Right lung (tissue), 5 donors: Measurements from ENCODE around the gene EPS8L1. TPM values are rescaled to one million over a fixed set of nuclear protein-coding genes. Genes with fewer than 3 reads are reported as not detected.
"Not testable (repeated sequence)": the region's sequence is repeated elsewhere in the genome, so short reads cannot be mapped to it uniquely, and the experiment has no call there.

ENCODE experiments used
- DNase-seq, 2 donors: peaks; one replicate each; pipeline ENCODE4 v3.0.0-alpha.2; 2013
- polyA plus RNA-seq, 5 donors: library from polyadenylated mRNA; unstranded; fragments of 120-200 nt; gene quantifications; one replicate each; pipeline versions ENCODE4 v1.2.1 to v1.2.3, GENCODE V29; 2013; ENCODE audit warnings: inconsistent platforms in 1 of 5, low replicate concordance in 1 of 5; ENCODE audit not compliant: insufficient read length in 5 of 5, insufficient read depth in 1 of 5

The EPS8L1 gene
- polyA plus RNA-seq, 5 donors, result 4.2 to 16.4 (median 12.4) TPM

DNA sequence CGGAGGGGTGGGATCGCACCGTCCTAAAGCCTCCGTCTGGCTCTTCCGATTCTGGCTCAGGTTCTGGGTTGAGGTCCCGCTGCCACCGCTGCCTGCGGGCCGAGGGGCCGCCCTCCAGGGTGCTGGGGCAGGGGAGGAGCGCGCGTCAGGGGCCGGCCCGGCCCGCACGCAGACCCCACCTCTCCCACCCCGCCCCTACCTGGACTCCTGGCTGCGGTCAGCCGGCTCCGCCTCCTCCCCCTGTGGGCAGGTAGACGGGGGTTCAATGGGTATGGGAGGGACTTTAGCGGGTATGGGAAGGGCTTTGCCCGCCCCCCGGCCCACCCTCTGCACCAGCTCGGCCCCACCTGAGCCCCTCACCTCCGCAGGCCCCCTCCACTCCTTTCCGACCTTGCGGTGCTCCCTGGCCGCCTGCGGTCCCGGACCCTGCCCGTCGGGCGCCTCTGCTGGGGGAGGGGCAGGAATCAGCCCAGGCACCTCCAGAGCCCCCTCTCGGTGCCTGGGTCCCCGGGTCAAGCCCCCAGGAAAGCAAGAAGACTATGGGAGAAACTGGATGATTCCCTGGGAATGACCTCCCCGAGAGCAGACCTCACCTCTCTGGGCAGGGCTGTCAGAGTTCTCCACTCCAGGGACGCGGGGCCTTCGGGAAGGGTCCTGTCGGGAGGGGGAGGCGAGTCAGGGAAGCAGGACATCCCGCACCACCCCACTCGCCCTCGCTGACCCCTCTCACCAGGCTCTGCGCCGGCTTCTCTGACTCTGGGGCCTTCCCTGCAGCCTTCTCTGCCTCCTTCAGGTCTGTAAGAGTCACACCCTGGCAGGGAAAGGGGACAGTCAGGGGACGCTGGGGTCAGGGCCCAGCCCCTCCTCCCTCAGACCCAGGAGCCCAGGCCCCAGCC is 17.0 kb downstream of the EPS8L1 start:
- DNase-seq, result no peak

DNA sequence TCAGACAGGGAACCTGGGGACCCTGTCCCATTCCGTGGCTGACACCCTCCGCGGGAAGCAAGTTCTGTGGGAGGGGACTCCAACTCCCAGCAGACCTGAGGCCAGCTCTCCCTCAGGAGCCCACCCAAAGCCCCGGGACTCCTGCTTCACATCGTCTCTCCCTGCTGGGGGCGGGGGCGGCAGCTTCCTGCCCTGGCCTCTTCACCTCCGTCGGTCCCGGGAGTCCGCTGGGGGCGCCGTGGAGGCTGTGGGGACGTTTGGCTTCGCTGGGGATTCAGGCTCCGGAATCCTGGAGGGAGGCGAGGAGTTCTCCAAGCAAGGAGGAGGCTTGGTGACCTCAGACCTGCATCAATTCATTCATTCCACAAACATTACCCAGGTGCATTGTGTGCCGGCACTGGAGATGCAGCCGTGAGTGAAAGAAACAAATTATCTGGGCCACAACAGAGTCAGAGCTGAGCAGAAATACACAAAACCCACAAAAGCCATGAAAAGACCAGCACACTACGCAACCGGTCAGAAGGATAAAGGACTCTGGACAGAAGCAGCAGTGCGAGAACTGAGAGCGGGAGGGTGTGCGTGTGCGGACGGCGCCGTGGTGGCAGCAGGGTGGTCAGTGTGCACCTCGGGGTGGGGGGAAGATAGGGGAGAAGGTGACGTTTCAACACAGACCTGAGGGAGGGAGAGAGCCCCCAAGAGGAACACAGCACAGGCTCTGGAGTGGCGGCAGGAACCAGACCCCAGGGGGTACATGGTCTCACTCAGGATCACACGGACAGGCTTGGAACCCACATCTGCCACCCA is 19.0 kb downstream of the EPS8L1 start:
- DNase-seq, result no peak

- DNase-seq, result no peak
Measured at GRCh38 chr19:55095260-55096060, 19.8 kb downstream of the EPS8L1 start.

DNA sequence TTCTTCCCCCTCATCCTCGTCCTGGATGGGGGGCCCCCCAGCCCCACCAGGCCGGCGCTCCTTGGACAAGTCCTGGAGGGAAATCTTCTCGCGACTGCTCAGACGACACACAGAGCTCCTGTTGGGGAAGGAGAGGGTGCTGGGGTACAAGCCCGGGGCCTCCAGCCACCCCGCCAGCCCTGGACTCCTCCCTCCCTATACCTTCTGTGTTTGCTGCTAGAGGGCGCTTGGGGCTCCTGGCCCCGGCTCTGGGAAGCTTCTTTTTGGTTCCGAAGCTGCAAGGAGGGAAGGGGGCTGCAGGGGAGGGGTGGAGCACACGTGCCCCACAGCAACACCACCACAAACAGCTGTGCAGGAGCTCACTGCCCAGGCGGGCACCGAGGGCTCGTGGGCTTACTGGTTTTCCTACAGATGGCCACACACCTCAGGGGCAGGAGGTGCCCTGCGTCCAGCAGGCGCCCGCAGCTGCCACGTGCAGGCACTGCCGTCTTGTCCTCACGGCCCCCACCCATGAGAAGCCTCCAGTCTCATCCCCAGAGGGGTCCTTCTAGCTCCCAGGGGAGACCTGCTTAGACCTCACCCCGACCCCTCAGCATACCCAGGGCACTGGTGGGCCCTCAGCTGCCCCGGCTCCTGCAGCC is 20.5 kb downstream of the EPS8L1 start:
- no peak for DNase-seq

DNA sequence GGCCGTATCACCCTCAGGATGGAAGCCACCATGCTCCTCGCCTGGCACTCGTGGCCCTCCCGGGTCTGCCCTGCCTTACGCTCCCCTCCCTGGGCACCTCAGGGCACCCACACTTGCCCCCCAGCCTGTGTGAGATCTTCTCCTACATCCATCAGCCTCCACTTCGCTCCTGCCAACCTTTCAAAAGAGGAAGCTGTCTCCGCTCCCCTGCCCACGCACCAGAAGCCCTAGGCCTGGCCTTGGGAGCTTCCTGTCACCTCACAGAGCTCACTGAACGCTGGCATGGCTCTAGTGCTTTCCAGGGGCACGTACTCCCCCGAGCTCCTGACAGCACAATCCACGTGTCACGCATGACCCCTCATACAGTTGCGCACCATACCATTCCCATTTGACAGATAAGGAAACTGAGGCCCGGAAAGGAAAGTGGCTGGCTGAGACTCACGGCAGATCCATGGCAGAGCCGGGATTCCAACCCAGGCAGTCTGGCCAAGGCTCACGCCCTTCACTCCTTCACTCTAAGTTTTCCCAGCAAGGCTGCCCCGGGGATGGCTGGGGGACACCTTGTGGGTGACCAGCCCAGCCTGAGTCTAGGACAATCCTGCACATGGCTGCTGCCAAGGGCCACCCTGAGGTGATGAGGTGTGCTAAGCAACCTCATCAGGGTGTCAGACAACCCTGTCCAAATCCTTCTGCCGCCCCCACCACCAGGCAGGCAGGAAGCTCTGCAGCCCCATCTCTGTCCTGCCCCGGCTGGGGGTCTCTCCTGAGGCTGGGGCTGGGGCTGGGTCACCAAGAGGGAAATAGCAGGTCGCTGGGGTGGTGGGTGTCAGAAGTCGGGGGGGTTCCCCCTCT is 22.4 kb downstream of the EPS8L1 start:
- no peak for DNase-seq

DNA sequence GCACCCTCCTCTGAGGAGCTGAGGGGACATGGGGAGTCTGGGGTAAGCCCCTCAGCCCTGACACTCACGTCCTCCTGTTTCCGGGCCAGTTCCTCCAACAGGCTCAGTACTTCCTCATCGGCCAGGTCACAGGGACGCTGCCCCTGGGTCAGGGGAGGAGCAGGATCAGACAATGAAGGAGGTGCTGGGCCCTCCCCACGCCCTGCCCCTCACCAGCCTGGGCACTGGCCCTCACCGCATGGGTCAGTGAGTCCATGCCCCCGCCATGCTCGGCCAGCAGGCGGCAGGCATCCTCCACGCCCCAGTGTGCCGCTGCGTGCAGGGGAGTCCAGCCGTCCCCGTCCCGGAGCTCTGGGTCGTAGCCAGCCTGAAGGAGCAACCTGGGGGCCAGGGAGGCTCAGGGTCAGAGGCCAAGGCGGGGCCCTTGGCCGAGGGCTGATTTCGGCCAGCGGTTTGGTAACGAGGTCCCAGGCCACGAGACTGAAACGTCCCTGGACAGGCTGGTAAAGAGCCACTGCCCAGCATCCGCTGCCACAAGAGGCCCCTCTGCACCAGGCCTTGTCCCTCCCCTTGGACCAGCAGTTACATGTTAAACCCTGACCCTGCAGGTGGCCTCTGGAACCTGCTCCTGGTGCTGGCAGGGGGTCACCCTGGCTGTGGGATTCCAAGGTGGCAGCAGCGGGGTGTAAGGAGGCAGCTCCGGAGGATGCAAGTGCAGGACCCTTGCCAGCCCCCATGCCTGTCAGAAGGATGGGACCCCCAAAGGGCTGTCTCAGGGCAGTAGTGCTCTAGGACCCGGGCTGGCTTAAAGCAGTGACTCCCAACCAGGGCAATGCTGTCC is 23.3 kb downstream of the EPS8L1 start:
- no peak for DNase-seq

DNA sequence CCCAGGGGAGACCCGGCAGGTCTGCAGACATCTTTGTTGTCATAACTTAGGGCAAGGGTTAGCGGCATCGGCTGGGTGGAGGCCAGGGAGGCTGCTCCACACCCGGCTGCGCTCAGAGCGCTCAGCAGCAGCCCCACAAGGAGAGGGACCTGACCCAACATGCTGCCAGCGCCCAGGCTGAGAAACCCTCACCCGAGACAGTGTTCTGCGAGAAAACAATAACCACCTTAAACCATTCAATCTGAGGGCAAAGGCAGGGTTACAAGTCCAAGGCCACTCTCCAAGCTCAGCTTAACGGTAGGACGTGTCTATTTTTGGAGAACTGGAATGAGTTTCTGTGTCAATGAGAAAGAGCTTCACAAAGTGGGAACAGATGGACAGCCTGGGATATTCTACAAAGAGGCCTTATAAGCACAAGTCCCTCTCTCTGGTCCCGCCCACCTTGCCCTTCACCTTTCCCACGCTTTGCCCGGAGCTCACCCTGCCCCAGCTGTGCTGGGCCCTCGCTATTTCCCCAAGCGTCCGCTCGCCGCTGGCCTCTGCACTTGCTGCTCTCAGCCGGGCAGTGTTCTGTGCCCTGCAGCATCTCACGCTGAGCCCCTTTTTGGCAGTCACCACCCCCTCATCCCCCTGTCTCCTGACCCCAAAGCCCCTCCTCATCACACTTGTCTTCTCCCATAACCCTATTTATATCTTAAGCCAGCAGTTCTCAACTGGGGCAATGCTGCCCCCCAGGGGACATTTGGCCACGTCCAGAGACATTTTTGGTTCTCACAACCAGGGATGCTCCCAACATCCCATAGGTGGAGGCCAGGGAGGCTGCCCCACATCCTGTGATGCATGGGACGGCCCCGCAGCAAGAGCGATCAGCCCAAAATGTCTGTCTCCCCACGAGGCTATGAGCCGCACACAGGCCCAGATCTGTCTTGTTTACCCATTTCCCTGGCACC is 24.2 kb downstream of the EPS8L1 start:
- DNase-seq, result no peak

DNA sequence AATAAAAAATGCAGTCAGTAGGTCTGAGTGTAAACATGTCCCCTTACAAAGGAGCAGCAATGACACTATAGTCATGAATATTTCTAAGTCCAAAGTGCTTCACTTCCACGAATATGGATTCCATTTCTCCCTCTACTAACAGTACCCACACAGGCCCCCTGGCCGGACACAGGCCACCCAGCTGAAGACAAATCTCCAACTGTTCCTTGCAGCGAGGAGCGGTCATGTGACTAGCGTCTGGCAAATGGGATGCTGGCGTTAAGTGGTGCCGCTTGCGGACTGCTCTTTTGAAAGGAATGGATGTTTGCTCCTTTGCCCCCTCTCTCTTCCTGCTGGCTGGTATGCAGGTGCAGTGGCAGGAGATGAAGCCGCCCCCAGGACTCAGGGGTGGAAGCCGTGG is 25.6 kb downstream of the EPS8L1 start:
- no peak for DNase-seq

- no peak for DNase-seq
Measured at GRCh38 chr19:55103190-55103589, 27.5 kb downstream of the EPS8L1 start.

DNA sequence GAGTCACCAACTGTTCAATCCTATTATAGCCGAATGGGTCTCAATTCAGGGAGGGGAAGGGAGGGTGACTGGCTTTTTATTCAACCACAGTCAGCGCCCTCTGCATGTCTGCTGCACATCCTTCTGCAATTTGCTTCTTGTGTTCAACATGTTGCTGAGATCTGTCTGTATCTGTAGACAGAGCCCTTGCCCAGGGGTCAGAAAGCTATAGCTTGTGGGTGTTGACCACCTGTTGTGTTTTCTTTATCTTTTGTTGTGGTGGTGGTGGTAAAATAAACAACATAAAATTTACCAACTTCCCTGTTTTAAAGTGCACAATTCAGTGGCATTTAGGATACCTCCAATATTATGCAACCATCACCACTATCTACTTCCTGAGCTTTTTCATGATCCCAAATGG is 29.6 kb downstream of the EPS8L1 start:
- DNase-seq, result no peak

DNA sequence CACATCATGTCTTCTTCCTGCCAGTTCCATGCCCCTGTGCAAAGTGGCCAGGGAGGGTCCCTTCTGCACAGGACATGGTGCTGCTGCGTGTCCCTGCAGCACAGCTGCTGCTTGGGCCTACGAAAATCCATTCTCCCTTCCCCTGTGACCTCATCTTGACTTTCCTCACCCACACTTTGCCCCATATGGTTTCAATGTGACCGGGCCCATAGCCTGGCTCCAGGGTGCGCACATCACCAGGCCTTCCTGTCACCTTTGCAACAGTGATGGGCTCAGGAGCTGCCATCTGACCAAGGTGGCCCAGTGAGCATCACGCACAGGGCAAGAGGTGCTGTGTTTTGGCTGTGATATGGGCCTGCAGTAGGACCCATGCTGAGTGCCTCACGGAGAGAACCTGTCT is 30.9 kb downstream of the EPS8L1 start:
- no peak for DNase-seq

DNA sequence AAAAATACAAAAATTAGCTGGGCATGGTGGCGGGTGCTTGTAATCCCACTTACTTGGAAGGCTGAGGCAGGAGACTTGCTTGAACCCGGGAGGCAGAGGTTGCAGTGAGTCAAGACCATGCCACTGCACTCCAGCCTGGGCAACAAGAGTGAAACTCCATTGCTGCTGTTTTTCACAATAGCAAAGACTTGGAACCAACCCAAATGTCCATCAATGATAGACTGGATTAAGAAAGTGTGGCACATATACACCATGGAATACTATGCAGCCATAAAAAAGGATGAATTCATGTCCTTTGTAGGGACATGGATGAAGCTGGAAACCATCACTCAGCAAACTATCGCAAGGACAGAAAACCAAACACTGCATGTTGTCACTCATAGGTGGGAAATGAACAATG is 31.6 kb downstream of the EPS8L1 start:
- not testable (repeated sequence) for DNase-seq

- DNase-seq, result no peak
Measured at GRCh38 chr19:55109527-55110291, 34.0 kb downstream of the EPS8L1 start.

DNA sequence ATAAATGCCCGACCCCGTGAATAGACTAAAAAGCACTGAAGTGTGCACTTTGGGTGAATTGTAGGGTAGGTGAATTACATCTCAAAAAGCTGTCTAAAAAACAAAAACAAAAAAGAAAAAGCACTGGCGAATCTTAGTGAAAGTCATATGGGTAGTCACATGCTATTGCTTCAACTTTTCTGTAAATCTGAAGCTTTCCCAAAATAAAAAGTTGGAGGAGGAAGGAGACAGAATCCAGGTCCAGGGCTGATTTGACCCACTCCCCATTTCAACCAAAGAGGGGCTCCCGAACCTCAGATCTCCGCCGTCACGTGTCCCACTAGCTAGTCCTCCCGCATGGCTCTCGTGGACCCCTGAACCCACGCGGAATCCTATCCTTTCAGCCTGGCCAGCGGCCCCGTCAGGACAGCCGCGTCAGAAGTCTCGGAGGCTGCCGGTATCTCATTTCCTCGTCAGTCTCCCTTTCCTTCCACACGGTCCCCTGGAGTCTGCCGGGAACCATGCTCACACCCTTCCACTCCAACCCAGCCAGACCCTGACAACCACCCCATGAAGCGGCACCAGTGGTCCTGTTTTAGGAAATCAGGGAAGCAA is 35.7 kb downstream of the EPS8L1 start:
- DNase-seq, result no peak

DNA sequence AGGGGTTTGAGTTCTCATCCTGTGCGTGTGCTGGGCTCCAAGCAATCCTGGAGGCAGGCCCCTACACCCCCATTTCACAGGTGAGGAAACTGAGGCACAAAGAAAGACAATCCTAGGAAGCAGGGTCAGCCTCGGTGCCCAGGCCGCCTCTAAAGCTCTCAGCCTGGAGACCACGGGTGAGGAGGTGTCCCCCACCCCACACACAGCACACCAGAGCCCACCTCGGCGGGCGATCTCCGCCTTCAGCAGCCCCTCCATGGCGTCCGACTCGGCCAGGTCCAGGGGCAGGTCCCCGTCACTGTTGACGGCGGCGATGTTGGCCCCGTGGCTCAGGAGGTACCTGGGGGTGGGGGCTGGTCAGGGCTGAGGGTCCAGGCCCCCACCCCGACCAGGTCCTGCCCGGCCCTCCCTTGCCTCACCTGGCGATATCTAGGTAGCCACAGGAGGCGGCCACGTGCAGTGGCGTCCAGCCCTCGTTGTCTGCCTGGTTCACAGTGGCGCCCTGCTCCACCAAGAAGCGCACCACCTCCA is 36.6 kb downstream of the EPS8L1 start:
- no peak for DNase-seq

DNA sequence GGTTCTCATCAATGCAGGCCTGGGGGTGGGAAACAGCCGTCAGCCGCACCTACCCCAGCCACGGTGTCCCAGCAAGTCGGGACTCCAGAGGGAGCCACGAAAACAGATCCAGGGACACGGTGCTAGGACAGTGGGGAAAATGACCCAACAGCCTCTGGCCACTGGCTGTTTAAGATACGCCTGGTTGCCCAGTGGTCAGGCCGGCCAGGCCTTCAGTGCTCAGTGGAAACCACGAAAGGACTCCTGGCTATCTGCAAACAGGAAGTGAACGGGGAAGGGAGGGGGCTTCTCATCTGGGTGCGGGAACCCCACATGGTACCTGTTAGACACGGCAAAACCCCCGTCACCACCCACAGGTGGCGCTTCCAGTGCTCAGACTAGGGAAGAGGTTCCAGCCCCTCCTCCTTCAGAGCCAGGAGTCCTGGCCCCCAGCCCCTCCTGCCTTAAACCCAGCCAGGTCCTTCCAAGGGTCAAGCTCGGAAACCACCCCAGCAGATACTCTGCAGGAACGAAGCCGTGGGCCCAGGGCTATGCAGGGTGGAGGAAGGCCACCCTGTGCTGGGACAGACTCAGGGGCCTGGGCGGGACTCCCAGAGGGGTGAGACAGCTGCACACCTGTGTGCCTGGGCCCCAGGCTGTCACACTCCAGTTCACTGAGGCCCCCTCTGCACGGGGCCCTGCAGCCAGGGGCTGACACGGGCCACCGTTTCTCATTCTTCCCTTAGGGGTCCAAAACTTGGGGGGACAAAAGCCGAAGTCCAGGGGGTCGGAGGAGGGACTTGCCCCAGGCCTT is 37.3 kb downstream of the EPS8L1 start:
- DNase-seq, result peak in 1 of 2 donors; percentile 10
